Keratinocyte (primary cell): ENCODE data around the gene XPO1.

Experiments used
- CTCF ChIP-seq, 3 experiments: IDR thresholded peaks in 1 of 3; conservative IDR thresholded peaks in 1 of 3; optimal IDR thresholded peaks in 1 of 3; 2 replicates in 2 of 3; 3 replicates in 1 of 3; pipeline versions ENCODE3 to v1.5.1; 2011; ENCODE audit warnings: low read length in 3 of 3, mild to moderate bottlenecking in 3 of 3, moderate library complexity in 2 of 3, control low read depth in 1 of 3, inconsistent platforms in 1 of 3; ENCODE audit not compliant: insufficient read depth in 2 of 3; ENCODE audit errors: extremely low read depth in 1 of 3
- EZH2 ChIP-seq: IDR thresholded peaks from one replicate; pipeline ENCODE4 v1.6.1; 2012; ENCODE audit warnings: inconsistent platforms, mild to moderate bottlenecking, low read length, moderate library complexity

GRCh38 chr2:61443342-61444041, 94.7 kb downstream of the XPO1 start:
- no peak for TF ChIP-seq CTCF (optimal IDR thresholded peaks at IDR 0.05 in 1 of 3, IDR thresholded peaks at IDR 0.05 in 1 of 3, conservative IDR thresholded peaks at IDR 0.05 in 1 of 3; ENCODE audit: extremely low read depth in 1 of 3, insufficient read depth in 2 of 3, low read length in 3 of 3)
- TF ChIP-seq EZH2, result no peak
